Activated CD4-positive, alpha-beta T cell treated with anti-CD3 and anti-CD28 coated beads, Interleukin-2, amount 50 U/mL, for 1 hour (primary cell): ENCODE data around the gene USP15.
"Not testable (repeated sequence)": the region's sequence is repeated elsewhere in the genome, so short reads cannot be mapped to it uniquely, and the experiment has no call there.

Experiments
- DNase-seq: peaks from one replicate; pipeline ENCODE4 v3.0.0-alpha.2; 2020

Gene USP15

GRCh38 chr12:62379026-62379722, 119.0 kb downstream of the USP15 start:
- DNase-seq, result no peak

GRCh38 chr12:62379723-62380045, 119.5 kb downstream of the USP15 start:
- DNase-seq, result no peak

DNA sequence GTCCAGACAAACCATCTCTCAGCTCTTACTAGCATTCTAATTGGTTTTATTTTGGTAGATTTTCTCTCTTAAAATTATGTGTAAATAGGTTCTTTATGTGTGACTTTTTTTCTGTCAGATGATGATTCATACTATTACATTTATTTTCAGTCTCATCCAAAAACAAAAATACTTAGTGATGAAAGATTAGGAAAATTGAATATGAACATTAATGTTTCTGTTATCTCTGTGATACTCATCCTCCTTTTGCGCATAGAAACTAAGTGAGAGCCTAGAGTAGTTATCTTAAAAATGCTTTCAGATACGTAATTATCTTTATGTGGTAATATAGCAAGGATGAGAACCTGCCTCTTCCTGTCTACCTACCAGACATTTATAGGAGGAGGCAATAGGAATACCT, 122.3 kb downstream of the USP15 start:
- DNase-seq, result no peak

DNA sequence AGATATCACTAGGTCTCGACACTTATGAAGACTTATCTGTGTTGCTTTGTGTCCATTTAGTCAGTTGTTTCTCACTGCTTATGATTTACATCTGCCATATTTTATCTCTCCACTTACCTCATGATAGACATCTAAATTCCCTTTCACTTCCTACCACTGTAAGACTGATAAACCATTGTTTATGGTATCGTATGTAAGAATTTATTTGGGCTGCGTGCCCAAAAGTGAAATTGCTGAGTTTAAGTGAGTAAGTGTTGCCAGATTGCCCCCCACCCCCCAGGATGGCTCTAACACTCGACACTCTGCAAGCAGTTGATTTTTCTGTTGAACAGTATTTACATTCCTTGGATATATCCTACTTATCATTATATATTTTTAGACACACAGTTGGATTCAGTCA, 136.5 kb downstream of the USP15 start:
- no peak for DNase-seq

DNA sequence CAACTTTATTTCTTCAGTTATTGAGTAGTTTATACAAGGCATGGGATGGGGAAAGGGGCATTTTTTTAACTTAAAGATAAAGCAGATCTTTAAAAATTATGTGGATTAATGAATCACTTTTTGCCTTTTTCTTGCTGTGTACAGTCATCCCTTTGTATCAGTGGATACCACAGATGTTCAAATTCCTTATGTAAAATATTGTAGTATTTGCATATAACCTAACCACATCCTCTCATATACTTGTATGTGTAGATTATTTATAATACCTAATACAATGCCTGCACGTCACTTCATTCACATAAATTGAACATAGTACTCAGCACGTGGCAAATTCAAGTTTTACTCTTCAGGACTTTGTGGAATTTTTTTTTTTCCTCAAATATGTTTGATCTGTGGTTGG, 139.9 kb downstream of the USP15 start:
- DNase-seq, result no peak

DNA sequence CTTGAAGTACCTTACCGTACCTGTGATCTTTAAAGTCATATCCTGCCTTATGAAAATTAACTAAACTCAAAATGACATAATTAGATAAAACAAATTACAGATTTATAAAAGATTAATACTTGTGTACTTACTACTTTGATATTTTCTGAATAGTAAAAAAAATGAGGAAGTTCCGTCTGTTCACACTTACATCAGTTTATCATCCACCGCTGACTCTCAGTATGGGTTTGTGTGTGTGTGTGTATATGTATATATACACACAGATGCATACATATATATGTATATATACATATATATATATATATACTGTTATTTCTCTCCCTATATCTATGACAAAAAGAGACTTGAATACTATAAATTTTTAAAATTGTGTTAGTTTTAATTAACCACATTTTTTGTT, 141.4 kb downstream of the USP15 start:
- no peak for DNase-seq

- DNase-seq, result no peak
Measured at GRCh38 chr12:62403031-62403430, 142.8 kb downstream of the USP15 start.

GRCh38 chr12:62407587-62407986, 147.4 kb downstream of the USP15 start:
- no peak for DNase-seq

- DNase-seq, result no peak
Measured at GRCh38 chr12:62409068-62409467, 148.9 kb downstream of the USP15 start.

- DNase-seq, result no peak
Measured at GRCh38 chr12:62414180-62414579, 154.0 kb downstream of the USP15 start.

- DNase-seq, result no peak
Measured at GRCh38 chr12:62426089-62426488, 165.9 kb downstream of the USP15 start.

DNA sequence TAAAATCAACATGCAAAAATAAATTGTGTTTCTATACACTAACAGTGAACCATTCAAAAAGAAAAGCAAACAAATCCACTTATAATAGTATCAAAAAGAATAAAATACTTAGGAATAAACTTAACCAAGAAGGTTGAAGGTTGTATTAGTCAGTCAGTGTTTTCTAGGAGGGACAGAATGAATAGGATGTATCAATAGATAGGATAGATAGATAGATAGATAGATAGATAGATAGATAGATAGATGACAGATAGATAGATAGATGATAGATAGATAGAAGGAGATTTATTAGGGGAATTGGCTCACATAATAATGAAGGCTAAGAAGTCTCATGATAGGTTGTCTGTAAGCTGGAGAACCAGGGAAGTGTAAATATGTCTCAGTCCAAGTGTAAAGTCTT, 169.3 kb downstream of the USP15 start:
- no peak for DNase-seq

- DNase-seq, result no peak
Measured at GRCh38 chr12:62434494-62435302, 174.5 kb downstream of the USP15 start.

DNA sequence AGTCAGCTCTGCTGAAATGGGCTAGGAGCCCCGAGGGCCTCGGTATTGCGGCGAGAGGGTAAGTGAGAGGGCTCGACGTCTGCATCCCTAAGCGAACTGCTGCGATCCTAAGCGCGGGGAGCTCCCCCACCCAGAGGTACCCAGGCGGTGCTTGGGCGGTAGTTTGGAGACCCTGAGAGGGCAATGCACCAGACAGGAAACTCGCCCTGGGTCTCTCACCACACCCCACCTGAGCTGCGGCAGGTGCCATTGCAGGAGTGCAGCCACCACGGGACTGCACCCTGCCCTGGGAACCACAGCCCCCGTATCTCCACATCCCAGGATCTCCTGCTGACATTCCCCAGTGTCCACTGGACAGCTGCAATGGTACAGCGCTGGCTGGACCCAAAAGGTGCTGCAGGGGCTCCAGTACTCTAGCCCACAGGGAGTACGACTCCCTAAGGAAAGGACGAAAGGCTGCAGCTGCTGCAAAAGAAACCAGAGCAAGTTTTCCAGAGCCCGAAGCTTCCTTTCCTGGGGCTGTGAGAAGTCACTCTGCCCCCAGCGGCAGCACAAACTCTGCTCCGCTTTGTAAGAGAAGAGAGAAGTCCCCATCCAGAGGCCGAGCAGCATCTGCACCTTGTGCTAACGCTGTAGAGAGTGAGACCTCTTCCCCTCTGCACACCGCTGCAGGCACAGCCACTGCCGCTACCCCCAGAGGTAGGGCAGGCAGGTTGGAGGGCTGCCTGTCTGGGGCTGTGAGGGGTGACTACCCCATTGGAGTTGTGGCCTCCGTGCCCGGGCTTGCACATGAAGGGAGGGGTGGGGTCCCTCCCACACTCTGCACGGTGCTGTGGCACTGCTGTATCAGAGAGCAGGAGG, 175.3 kb downstream of the USP15 start:
- peak; percentile 13 for DNase-seq

GRCh38 chr12:62436164-62436503, 175.9 kb downstream of the USP15 start:
- no peak for DNase-seq

GRCh38 chr12:62438098-62438692, 178.0 kb downstream of the USP15 start:
- DNase-seq, result peak; percentile 41

GRCh38 chr12:62446754-62447452, 186.7 kb downstream of the USP15 start:
- DNase-seq, result no peak

GRCh38 chr12:62448436-62448835, 188.2 kb downstream of the USP15 start:
- no peak for DNase-seq

DNA sequence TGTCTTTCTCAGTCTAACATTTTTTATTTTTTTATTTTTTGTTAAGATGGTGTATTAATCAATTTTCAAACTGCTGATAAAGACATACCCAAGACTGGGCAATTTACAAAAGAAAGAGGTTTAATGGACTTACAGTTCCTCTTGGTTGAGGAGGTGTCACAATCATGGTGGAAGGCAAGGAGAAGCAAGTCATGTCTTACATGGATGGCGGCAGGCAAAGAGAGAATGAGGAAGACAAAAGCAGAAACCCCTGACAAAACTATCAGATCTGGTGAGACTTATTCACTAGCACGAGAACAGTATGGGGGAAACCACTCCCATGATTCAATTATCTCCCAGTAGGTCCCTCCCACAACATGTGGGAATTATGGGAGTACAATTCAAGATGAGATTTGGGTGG, 195.2 kb downstream of the USP15 start:
- not testable (repeated sequence) for DNase-seq

- no peak for DNase-seq
Measured at GRCh38 chr12:62458626-62459025, 198.4 kb downstream of the USP15 start.

- DNase-seq, result no peak
Measured at GRCh38 chr12:62459976-62460375, 199.8 kb downstream of the USP15 start.

DNA sequence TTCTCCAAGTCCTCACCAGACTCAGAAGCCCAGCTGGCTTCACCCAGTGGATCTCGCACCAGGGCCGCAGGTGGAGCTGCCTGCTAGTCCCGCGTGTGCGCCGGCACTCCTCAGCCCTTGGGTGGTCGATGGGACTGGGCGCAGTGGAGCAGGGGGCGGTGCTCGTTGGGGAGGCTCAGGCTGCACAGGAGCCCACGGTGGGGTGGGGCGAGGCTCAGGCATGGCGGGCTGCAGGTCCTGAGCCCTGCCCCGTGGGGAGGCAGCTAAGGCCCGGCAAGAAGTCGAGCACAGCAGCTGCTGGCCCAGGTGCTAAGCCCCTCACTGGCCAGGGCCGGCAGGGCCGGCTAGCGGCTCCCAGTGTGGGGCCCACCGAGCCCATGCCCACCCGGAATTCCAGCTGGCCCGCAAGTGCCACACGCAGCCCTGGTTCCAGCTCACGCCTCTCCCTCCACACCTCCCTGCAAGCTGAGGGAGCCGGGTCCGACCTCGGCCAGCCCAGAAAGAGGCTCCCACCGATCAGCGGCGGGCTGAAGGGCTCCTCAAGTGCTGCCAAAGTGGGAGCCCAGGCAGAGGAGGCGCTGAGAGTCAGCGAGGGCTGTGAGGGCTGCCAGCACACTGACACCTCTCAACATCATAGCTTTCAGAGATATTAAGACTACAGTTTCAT, 201.1 kb downstream of the USP15 start:
- not testable (repeated sequence) for DNase-seq
